Fibroblast of lung (primary cell): ENCODE results near the gene ETV6.

ENCODE experiments used
- EZH2 ChIP-seq: IDR thresholded peaks from 2 replicates; pipeline ENCODE4 v1.5.1; 2012; ENCODE audit warnings: low read length, control low read depth, mild to moderate bottlenecking; ENCODE audit errors: missing control alignments
- TF ChIP-seq, protein P1 (sequence below), 2 donors: IDR thresholded peaks in 1 of 2; conservative IDR thresholded peaks in 1 of 2; 1 replicate in 1 of 2; 2 replicates in 1 of 2; pipeline ENCODE4 v1.5.1; 2011 to 2012; ENCODE audit warnings: low read length in 2 of 2, control low read depth in 1 of 2, inconsistent platforms in 1 of 2, low read depth in 1 of 2, mild to moderate bottlenecking in 1 of 2

DNA sequence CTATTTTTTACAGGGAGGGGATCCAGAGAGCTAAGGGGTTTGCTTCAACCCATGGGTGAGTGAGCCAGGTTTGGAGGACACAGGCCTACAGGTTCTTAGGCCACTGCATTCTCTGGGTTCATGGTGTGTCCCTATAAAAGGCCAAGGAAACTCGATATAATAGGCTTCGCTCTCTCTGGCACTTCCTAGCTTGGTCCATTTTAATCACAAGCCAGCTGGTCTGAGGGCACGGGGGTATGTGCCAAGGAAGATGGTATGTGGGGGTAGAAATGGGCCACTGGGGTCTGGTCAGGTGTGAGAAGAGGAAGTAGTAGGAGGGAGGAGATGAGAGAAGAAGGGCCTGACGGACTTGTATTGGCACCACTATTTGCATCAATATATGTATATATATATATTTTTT is 4.9 kb downstream of the ETV6 start:
- TF ChIP-seq, protein P1, sequence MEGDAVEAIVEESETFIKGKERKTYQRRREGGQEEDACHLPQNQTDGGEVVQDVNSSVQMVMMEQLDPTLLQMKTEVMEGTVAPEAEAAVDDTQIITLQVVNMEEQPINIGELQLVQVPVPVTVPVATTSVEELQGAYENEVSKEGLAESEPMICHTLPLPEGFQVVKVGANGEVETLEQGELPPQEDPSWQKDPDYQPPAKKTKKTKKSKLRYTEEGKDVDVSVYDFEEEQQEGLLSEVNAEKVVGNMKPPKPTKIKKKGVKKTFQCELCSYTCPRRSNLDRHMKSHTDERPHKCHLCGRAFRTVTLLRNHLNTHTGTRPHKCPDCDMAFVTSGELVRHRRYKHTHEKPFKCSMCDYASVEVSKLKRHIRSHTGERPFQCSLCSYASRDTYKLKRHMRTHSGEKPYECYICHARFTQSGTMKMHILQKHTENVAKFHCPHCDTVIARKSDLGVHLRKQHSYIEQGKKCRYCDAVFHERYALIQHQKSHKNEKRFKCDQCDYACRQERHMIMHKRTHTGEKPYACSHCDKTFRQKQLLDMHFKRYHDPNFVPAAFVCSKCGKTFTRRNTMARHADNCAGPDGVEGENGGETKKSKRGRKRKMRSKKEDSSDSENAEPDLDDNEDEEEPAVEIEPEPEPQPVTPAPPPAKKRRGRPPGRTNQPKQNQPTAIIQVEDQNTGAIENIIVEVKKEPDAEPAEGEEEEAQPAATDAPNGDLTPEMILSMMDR (conservative IDR thresholded peaks at IDR 0.05 in 1 of 2, IDR thresholded peaks at IDR 0.05 in 1 of 2; ENCODE audit: low read depth in 1 of 2, low read length in 2 of 2) = no peak
- no peak for TF ChIP-seq EZH2
